Measurements from ENCODE around the gene MCFD2.

DNA sequence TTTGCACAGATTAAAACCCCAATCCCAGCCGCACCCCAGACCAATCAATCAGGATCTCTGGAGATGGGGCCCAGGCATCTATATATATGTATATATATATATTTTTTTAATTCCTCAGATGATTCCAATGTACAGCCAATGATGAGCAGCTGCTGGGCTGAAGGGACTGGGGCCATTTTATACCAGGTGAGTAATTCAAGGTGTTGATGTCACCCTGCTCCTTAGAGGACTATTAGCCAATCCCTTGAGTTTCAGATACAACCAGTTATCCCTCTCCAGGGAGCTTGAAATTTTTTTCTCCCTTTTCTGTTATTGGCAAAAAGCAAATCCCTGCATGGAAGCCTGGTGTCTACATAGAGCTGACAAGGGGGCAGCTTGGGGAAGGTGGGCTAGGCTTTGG, 59.8 kb downstream of the MCFD2 start:
- TF ChIP-seq CTCF (IDR thresholded peaks at IDR 0.05) = no peak
- TF ChIP-seq POLR2A (IDR thresholded peaks at IDR 0.05) = no peak

Measured in adrenal gland (tissue), 5 donors.